HCT116 (cell line): ENCODE measurements around the gene CD96.

Experiments used
- CTCF ChIP-seq, 3 experiments: fragments of 200-600 bp in 1 of 3; sonication (generic) in 1 of 3; IDR thresholded peaks in 2 of 3; conservative IDR thresholded peaks in 1 of 3; 2 replicates each; pipeline ENCODE4 v1.5.1; 2012 to 2017; ENCODE audit warnings: low read depth in 2 of 3, low read length in 2 of 3, antibody characterized with exemption in 1 of 3, borderline replicate concordance in 1 of 3, control low read depth in 1 of 3, mild to moderate bottlenecking in 1 of 3, mixed read lengths in 1 of 3, mixed run types in 1 of 3, moderate library complexity in 1 of 3; ENCODE audit not compliant: insufficient read depth in 1 of 3
- EZH2phosphoT487 ChIP-seq: fragments of 200-600 bp; IDR thresholded peaks from 2 replicates; pipeline ENCODE4 v1.6.1; 2018; ENCODE audit warnings: antibody characterized with exemption, borderline replicate concordance
- POLR2A ChIP-seq: IDR thresholded peaks from 2 replicates; pipeline ENCODE4 v1.7.0; 2011; ENCODE audit warnings: borderline replicate concordance; ENCODE audit not compliant: insufficient read depth, insufficient read length; ENCODE audit errors: extremely low read depth
- POLR2AphosphoS5 ChIP-seq: IDR thresholded peaks from 2 replicates; pipeline ENCODE4 v1.6.1; 2011; ENCODE audit warnings: mild to moderate bottlenecking, low read depth, low read length, moderate library complexity
- RAD21 ChIP-seq: IDR thresholded peaks from 2 replicates; pipeline ENCODE4 v1.6.1; 2012; ENCODE audit warnings: low read depth, mild to moderate bottlenecking
- SP1 ChIP-seq: IDR thresholded peaks from 2 replicates; pipeline ENCODE4 v1.6.1; 2012; ENCODE audit warnings: low read depth

- TF ChIP-seq CTCF (IDR thresholded peaks at IDR 0.05 in 2 of 3, conservative IDR thresholded peaks at IDR 0.05 in 1 of 3; ENCODE audit: borderline replicate concordance in 1 of 3, insufficient read depth in 1 of 3, low read depth in 2 of 3, low read length in 2 of 3) (no peak), POLR2AphosphoS5 (no peak), EZH2phosphoT487 (no peak), RAD21 (no peak), SP1 (no peak), POLR2A (no peak)
These were observed 150.9 kb downstream of the CD96 start for GRCh38 chr3:111692593-111693552.
